ENCODE results near the gene OR2W3. TPM values are rescaled to one million over a fixed set of nuclear protein-coding genes. Genes with fewer than 3 reads are reported as not detected.

OR2W3 gene
- 1 to 10 TPM; 1.0 to 1.1 TPM for total RNA-seq
- long read RNA-seq, result 0 reads

DNA sequence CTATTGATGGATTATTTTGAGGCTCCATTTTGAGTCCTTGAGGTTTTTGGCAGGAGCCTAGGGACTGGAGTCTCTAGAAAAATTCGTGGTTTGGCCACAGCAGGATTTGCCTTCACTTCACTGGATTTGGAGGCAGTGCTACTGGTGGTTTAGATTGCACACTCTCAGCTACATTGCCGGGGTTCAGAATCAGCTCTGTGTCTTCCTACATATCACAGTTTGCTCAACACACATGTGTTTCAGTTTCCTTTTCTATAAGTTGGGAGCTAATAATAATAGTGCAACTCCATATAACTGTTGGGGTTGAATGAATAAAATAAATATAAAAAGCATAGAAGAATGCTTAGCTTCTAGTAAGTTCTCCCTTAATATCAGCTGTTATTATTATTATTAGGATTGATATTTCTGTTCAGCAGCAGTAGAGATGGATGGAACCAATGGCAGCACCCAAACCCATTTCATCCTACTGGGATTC lies at the start of gene OR2W3:
OR2W3 (plus strand) TSS at position 425 of the 475 bp plus-strand sequence; CDS start at position 425, 0 bp downstream.
- intact Hi-C loops (cut with DNase I, micrococcal nuclease), result no loop called here

DNA sequence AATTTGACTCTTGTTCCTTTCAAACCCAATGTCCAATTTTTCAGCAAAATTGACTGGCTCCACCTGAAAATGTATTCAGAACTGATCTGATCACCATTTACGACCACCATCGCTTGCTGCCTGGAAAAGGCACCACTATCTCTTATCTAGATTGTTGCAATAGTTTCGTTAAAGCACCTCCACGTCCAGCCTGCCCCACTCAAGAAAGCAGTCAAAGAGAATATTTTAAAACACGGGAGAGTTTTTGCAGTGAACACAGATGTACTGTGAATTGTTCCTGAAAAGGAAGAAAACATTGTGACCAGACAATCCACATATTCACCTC lies 49.7 kb upstream of the OR2W3 start:
- ATAC-seq (no peak), DNase-seq (no peak)
- intact Hi-C loops (cut with DNase I, micrococcal nuclease), result no loop called here

More for the DNA sequence above, at the start of gene OR2W3:
- ATAC-seq, result no peak
- DNase-seq, result no peak

DNA sequence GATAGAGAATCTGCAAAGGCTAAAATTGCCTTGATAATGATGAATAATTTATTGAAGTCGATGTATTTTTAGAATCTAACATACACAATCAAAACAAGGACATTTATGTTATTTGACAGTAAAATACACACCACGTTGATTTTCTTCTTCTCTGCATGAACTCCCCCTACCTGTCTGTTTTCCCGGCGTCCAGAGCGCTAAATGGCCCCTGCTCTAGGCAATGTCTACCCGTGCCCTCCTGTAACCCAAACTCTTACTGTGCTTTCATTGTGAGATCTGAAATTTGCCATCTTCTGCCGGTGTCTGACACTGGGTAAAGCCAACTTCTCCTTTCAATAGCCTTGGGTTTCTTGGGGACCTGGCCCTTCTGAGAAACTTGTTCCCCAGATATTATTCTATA lies 47.0 kb upstream of the OR2W3 start:
- no peak for ATAC-seq
- intact Hi-C loops (cut with DNase I, micrococcal nuclease), result no loop called here

DNA sequence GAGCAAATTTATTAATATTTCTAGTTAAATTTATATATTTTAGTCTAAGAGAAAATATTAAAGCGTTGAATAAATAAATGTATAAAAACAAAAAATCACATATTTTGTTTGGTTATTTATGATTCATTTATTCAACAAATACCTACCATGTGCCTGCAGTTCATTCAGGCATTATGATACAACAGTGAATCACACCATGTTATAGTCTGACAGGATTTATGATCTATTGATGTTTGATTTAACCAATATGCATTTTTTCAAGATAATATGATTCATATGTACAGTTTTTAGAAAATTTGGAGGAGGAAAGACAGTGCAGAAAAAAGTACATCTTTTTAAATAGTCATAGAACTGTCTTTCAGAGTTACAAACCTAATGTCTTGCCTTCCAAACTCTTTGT lies 45.8 kb upstream of the OR2W3 start:
- intact Hi-C loops (cut with DNase I, micrococcal nuclease), result no loop called here
- DNase-seq (no peak), ATAC-seq (no peak)

More for the DNA sequence above, 47.0 kb upstream of the OR2W3 start:
- DNase-seq, result no peak

DNA sequence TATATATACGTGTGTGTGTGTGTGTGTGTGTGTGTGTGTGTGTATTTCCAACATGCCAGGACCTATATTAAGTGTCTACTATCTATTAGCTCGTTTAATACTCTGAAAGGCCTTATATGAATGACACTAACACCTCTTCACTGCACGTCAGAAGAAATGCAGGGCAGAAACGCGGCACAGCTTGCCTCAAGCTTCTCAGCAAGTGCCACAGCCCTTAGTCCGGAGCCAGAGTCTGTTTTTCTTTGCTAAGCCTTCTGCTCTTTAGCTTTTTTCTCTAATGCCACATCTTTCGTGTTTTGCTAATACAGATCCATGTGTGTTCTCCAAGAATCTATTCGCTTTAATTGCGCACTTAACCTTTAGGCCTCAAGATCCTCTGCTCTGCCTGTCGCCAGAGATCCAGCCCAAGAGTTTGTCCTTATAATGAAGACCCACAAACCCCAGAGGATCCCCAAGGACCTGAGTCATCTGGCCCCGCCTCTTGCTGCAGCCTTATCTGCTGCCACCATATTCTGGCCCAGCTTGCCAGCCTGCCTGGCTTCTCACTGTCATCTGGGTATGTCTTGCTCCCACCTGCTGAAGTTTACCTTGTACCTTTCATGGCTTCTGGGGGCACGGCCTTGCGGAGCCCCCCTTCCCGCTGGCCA lies 40.4 kb upstream of the OR2W3 start:
- DNase-seq, result no peak
- no peak for ATAC-seq
- intact Hi-C loops (cut with DNase I, micrococcal nuclease), result no loop called here

DNA sequence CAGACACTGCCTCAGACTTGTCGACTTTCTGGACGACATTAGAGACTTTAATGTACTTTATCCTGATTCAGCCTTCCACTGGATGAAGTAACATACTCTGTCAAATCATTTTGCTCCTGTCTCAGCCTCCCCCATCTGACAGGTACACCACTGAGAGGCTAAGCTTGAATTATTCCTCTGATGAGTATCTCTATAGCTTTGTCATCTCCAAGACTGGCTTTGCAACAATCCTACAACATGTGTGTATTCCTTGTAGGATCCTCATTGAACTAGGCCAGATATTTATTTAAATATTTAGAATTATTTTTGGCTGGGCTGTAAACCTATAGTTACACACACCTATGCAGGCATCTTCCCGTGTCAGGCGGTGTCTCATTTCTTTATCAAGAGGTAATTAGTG lies 39.5 kb upstream of the OR2W3 start:
- DNase-seq, result no peak
- intact Hi-C loops (cut with DNase I, micrococcal nuclease), result no loop called here
- ATAC-seq, result no peak

DNA sequence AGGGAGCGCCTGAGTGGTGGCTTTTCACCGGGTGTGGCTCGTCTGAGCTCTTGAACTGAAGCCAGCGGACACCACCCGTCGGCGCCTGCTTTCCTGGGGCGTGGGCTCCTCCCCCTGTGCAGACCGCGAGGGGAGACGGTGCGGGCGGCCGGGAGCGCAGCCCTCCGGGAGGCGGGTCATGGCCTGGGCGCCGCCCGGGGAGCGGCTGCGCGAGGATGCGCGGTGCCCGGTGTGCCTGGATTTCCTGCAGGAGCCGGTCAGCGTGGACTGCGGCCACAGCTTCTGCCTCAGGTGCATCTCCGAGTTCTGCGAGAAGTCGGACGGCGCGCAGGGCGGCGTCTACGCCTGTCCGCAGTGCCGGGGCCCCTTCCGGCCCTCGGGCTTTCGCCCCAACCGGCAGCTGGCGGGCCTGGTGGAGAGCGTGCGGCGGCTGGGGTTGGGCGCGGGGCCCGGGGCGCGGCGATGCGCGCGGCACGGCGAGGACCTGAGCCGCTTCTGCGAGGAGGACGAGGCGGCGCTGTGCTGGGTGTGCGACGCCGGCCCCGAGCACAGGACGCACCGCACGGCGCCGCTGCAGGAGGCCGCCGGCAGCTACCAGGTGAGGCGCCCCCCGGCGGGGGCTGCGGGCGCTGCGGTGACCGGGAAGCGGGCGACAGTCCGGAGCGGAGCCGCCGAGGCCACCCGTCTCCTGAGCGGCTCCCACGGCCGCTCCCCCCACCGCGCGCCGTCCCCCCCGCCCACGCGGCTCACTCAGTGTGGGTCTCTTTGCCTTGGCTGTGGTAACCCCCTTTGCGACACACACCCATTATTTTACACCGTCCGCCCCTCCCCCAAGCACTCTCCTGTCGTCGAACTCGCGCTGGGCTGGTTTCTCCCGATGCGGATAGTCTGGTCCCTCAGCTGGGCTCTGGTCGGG lies 38.1 kb upstream of the OR2W3 start, which contains the start of gene TRIM58:
TRIM58 (plus strand) TSS at position 119 of the 916 bp plus-strand sequence; CDS start at position 179, 60 bp downstream.
- DNase-seq (peak; percentile 66 to 72), ATAC-seq (peak; percentile 94)
- intact Hi-C loops (cut with DNase I, micrococcal nuclease), result no loop called here

DNA sequence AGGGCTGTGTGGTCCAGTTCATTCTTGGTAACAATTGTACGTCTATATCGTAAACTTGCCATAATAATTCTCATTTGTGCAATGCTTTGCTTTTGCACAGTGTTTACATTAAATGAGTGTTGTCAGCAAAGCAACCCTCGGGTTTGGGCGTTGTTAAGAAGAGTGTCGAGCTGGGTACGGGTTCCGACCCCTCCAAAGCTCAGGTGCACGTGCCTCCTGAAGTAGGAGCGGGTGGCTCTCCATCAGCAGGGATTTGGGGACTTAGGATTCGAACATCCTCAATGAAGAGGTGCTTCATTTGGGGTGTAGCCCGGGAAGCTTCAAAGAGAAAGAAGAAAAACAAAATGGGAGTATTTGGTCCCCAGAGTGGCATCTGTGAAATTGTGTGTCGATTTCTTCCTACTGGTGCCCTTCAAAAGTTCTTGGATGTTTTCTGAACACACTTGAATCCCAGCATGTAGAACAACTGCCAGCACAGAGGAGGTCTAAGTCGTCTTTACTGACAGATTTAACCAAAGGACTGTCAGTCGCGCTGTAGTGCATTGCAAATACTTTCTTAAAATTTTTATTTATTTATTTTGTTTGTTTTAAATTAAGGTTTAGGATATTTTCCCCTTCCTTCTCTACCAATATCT lies 37.3 kb upstream of the OR2W3 start:
- ATAC-seq, result no peak
- no peak for DNase-seq
- intact Hi-C loops (cut with DNase I, micrococcal nuclease), result no loop called here

DNA sequence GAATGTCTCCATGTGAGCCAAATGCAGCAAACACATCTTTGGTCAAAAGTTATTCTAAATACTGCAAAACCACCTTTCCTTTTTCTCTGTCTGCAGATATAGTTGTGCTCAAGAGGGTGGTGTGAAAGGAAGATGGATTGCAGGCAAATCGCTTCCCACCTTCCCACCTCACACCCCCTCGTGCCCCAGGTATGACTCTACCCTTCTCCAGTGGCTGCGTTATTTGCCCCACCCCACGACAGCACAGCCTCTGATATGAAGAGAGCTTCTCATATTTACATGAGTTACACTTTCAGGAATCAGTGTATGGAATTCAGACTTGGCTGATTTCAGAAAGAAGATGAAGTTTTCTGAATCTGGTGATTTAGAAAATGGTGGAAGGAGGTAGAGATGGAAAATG lies 32.6 kb upstream of the OR2W3 start:
- ATAC-seq, result no peak

DNA sequence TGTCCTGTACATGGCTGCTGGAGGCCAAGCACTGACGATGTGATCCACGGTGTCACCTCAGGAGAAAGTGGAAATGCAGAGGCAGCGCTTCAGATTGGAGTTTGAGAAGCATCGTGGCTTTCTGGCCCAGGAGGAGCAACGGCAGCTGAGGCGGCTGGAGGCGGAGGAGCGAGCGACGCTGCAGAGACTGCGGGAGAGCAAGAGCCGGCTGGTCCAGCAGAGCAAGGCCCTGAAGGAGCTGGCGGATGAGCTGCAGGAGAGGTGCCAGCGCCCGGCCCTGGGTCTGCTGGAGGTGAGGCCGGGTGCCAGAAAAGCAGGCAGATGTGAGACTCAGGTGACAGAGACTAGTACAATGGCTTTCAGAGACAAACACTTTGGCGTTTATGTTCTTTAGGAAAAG lies 30.7 kb upstream of the OR2W3 start:
- ATAC-seq, result no peak
- intact Hi-C loops (cut with DNase I, micrococcal nuclease), result no loop called here
- no peak for DNase-seq

More for the DNA sequence above, 32.6 kb upstream of the OR2W3 start:
- intact Hi-C loops (cut with DNase I, micrococcal nuclease), result no loop called here
- DNase-seq, result no peak

DNA sequence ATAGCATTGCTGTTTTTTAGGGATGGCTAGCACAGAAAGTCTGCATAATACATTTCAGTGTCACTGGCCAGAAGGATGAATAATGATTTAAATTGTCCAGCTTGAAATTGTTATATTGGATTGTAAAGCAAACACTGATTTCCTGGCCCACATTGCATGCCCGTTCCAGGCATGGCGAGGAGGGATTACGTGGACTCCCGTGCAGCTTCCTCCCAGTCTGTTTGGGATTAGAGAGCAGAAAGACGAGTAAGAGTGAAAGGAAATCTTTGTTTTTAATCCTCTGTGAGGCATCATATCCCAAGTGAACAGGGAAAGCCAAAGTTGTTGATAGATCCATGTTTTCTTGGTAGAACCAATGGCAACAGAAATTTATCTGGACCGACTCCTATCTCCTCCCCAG lies 30.0 kb upstream of the OR2W3 start:
- no peak for DNase-seq
- no peak for ATAC-seq
- intact Hi-C loops (cut with DNase I, micrococcal nuclease), result no loop called here

DNA sequence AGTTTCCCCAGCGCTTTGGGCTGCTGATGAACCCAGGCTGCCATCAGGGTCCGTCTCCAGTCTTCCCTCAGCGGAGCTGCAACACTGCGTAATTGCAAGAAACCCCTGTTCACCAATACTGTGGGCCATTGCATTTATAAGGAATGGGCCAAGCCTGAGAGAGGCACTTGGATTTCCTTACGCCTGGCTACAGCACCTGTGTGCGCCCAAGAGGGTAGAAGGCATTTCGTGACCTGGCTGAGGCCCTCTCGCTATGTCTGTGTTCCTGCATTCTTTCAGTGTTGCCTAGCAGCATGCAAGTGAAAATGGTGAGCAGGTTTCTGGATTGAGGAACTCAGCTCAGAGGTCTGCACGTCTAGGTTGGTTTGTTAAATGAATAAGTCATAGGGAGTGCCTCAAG lies 12.0 kb upstream of the OR2W3 start:
- intact Hi-C loops (cut with DNase I, micrococcal nuclease), result no loop called here
- no peak for ATAC-seq
- no peak for DNase-seq

DNA sequence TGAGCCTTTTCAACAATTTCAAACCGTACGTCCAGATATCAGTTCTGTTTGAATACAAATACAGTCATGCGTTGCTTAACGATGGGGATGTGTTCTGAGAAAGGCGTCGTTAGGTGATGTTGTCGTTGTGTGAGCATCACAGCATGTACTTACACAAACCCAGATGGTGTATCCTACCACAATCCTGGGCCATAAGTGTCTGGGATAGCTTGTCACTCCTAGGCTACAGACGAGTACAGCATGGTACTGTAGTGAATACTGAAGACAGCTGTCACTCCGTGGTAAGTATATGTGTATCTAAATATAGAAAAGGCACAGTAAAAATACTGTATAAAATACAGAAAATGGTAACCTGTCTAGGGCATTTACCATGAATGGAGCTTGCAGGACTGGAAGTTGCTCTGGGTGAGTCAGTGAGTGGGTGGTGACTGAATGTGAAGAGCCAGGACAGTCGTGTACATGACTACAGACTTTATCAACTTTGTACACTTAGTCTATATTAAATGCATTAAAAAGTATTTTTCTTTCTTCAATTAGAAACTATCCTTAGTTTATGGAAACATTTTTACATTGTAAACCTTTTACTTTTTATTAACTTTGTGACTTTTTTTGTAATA lies 10.5 kb upstream of the OR2W3 start:
- no peak for DNase-seq
- no peak for ATAC-seq
- intact Hi-C loops (cut with DNase I, micrococcal nuclease), result no loop called here

DNA sequence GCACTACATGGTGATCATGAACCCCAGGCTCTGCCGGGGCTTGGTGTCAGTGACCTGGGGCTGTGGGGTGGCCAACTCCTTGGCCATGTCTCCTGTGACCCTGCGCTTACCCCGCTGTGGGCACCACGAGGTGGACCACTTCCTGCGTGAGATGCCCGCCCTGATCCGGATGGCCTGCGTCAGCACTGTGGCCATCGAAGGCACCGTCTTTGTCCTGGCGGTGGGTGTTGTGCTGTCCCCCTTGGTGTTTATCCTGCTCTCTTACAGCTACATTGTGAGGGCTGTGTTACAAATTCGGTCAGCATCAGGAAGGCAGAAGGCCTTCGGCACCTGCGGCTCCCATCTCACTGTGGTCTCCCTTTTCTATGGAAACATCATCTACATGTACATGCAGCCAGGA lies 589 bp downstream of the OR2W3 start:
- intact Hi-C loops (cut with DNase I, micrococcal nuclease), result no loop called here
- DNase-seq (no peak), ATAC-seq (no peak)

DNA sequence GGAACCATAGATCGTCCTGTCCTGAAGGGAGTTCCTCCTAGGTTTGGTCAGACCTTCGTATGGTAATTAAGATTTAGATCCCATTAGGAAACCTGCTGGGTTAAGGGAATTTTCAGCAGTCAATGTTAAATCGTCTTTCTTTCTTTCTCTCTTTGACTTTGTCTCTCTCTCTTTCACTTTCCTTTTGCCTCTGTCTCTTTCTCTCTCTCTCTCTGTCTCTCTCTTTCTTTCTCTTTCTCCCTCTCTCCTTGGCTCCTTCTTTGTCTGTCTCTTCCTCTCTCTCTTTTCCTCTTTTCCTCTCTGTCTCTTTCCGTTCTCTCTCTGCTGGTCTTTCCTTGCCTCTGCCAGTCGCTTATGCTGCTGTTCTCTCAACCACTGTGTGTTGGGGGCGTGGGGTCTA lies 8.7 kb downstream of the OR2W3 start:
- intact Hi-C loops (cut with DNase I, micrococcal nuclease), result no loop called here
- DNase-seq (no peak), ATAC-seq (no peak)

DNA sequence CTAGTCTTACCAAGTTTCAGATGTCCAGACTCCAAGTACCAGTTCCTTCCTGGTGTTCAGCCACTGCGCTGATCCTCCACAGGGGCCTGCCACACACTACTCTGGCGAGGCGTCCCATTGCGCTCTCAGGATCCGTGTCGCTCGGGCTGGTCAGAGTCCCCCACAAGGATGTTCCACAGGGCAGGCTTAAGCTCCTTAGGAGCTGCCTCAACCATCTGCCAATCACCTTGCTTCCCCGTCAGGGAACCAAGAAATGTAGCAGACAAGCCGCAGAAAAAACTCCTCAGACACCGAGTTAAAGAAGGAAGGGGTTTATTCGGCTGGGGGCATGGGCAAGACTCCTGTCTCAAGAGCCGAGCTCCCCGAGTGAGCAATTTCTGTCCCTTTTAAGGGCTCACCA lies 9.8 kb downstream of the OR2W3 start:
- ATAC-seq (no peak), DNase-seq (no peak)
- intact Hi-C loops (cut with DNase I, micrococcal nuclease), result no loop called here

DNA sequence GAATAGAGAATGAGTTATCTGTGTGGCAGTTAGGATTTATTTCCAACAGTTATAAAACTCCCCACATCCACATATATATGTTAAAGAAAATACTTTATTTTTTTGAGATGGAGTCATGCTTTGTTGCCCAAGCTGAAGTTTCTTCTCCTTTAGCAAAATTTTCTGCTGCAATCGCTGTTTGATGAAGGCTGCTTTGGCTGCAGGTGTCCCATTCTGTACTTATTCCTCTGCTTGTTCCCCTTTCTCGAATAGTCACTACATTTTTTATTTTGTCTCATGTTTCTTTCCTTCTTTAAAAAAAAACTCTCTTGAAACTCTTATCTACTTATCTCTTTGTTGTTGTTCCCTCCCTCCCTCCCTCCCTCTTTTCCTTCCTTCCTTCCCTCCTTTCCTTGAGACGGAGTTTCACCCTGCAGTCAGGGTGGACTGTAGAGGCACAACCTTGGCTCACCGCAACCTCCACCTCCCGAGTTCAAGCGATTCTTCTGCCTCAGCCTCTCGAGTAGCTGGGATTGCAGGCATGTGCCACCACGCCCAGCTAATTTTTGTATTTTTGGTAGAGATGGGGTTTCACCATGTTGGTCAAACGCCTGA lies 10.6 kb downstream of the OR2W3 start:
- ATAC-seq, result no peak
- DNase-seq, result no peak
- intact Hi-C loops (cut with DNase I, micrococcal nuclease), result no loop called here

DNA sequence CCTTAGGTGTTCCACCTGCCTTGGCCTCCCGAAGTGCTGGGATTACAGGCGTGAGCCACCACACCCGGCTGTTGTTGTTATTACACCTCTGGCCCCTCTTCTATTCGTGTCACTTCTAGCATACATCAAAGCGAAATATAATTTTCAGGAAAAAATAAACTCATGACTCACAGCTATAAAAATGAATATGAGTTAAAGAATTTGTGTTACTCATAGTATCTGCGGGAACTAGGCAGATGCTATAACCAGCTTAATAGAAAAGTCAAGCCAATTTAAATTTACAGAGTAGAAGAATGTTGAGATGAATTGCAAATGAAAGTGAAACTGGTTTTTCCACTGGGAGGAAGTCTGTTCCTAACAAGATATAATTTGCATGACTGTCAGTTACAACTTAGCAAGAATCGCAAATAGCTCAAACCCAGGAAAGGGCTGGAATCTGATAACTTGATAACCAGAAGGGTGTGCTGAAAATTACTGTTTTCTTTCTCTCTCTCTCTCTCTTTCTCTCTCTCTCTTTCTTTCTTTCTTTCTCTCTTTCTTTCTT lies 11.2 kb downstream of the OR2W3 start:
- ATAC-seq, result peak; percentile 66
- intact Hi-C loops (cut with DNase I, micrococcal nuclease), result no loop called here
- no peak for DNase-seq

DNA sequence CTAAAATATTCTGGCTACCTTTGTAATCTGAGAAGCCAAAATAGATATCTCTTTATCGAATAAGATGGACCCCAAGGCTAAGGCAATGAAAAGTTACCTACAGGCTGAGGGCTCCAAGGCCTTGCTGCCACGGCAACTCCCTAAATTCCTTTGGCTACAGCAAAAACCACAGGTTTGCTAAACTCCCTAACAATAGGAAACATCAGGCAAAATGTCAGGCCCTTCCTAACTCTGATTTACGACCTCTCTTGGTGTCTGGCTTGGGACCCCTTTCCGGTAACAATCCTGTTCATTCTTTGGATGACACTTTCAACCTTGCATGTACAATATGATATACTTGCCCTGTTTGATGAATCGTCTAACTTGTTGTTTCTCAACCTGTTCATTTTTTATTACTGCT lies 13.4 kb downstream of the OR2W3 start:
- DNase-seq (no peak), ATAC-seq (no peak)
- intact Hi-C loops (cut with DNase I, micrococcal nuclease), result no loop called here

Data from left colon (tissue), 2 donors.